Measurements from ENCODE around the gene SEMA3B. TPM values are rescaled to one million over a fixed set of nuclear protein-coding genes. Genes with fewer than 3 reads are reported as not detected.
A peak's percentile ranks its signal among the peaks of the same experiment; 100 is the strongest.

SEMA3B gene
- total and polyA plus RNA-seq, 7 experiments from 2014 or later = 0.73 to 3.7 (median 1.4) TPM; not detected in 2

- H3K4me3 Mint-ChIP-seq = peak overlapping the region; percentile 84 to 96 (median 92)
- CTCF ChIA-PET = interaction anchor here (1.0 to 1.1 kb wide), 3 partner anchors 16 to 32 kb away, joined by 3 to 5 read pairs (median 3); partner anchors contain the start of genes HYAL3 and NAA80
- Histone ChIP-seq H3K27ac (ENCODE audit: low read depth, low read length) (peak overlapping the region; percentile 95), H3K27me3 (ENCODE audit: control insufficient read depth in 2 of 2, insufficient read depth in 2 of 2, low read length in 2 of 2) (no peaks in the 10 kb centered on the region), H3K9me3 (ENCODE audit: control insufficient read depth in 2 of 3, low read length in 3 of 3) (no peaks in the 10 kb centered on the region), H3K36me3 (ENCODE audit: control insufficient read depth in 2 of 3, insufficient read depth in 3 of 3, low read length in 3 of 3) (peaks cover 0 to 1% (median 0%) of the 10 kb centered on the region in 3 experiments), H3K4me3 (ENCODE audit: low read length) (peak overlapping the region; percentile 97), H3K4me1 (ENCODE audit: control insufficient read depth in 2 of 2, insufficient read depth in 2 of 2, low read length in 2 of 2) (peaks cover 14 to 28% of the 10 kb centered on the region in 2 donors)
- peak overlapping the region in 5 of 9 donors; percentile 4 to 91 (median 41) for H3K27ac Mint-ChIP-seq
- no peaks in the 10 kb centered on the region for H3K9me3 Mint-ChIP-seq
- H3K27me3 Mint-ChIP-seq = no peaks in the 10 kb centered on the region
- intact Hi-C loops (cut with micrococcal nuclease) = loop anchor here (2.0 kb wide), 2 partner anchors 17 to 93 kb away; no protein-coding TSS in a partner anchor
- POLR2A ChIA-PET = interaction anchor here (0.9 to 34.0 kb wide), 6 partner anchors 17 to 36 kb away, joined by 3 to 656 read pairs (median 8); partner anchors contain the start of genes CYB561D2, HYAL3, IFRD2 and NAA80
- peaks cover 0 to 10% (median 0%) of the 10 kb centered on the region in 5 donors for H3K36me3 Mint-ChIP-seq
- no peak for DNase-seq
- ATAC-seq = no peak
- peaks cover 26 to 48% (median 39%) of the 10 kb centered on the region in 7 donors for H3K4me1 Mint-ChIP-seq
Observed at GRCh38 chr3:50319894-50320625, 51.1 kb downstream of the SEMA3B start.

DNA sequence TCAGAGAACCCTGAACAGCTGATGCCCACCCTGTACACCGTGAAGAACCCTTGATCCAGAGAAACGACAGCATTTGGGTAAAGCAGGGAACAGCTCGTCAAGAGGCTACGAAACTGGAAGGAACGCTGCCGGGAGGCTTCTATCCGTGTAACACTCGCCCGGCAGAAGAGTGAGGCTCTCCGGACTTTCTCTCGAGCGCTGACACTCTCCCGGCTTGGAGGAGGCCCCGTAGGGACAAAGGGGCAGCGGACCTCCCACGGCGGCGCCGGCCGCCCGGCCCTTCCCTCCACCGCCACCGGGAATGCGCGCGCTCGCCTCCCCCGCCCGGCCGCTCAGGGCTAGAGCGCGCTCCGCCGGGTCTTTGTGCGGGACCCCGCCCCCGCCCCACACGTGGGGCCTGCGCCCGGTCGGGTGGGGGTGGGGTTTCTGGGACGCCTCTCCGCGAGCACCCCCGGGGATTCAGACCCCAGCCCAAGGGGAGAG lies 51.9 kb downstream of the SEMA3B start:
- peak overlapping the region; percentile 97 for H3K4me3 ChIP-seq (ENCODE audit: low read length)
- Mint-ChIP-seq H3K27me3 (no peaks in the 10 kb centered on the region), H3K9me3 (no peaks in the 10 kb centered on the region), H3K4me1 (peaks cover 26 to 45% (median 39%) of the 10 kb centered on the region in 7 donors), H3K27ac (peak overlapping the region in 8 of 9 donors; percentile 62 to 93 (median 88)), H3K4me3 (peak overlapping the region; percentile 84 to 96 (median 92)), H3K36me3 (peaks cover 0 to 10% (median 0%) of the 10 kb centered on the region in 5 donors)
- POLR2A ChIA-PET = interaction anchor here (1.0 to 34.0 kb wide), 4 partner anchors 16 to 36 kb away, joined by 4 to 656 read pairs (median 20); partner anchors contain the start of genes CYB561D2, HYAL3, NAA80 and NPRL2
- H3K9me3 ChIP-seq (ENCODE audit: control insufficient read depth in 2 of 3, low read length in 3 of 3) = no peaks in the 10 kb centered on the region
- intact Hi-C loops (cut with micrococcal nuclease) = loop anchor here (1.0 to 2.0 kb wide), 10 partner anchors 16 to 648 kb away; partner anchors contain the start of genes HYAL3 (in 2 of the 2), NAA80 (in 2 of the 2), CYB561D2 (in 1 of the 2) and IFRD2 (in 1 of the 2)
- peak overlapping the region; percentile 95 for H3K27ac ChIP-seq (ENCODE audit: low read depth, low read length)
- peak in 3 of 9 donors; percentile 46 to 86 (median 49) for DNase-seq
- peaks cover 14 to 27% of the 10 kb centered on the region in 2 donors for H3K4me1 ChIP-seq (ENCODE audit: control insufficient read depth in 2 of 2, insufficient read depth in 2 of 2, low read length in 2 of 2)
- peaks cover 0 to 10% (median 0%) of the 10 kb centered on the region in 3 experiments for H3K36me3 ChIP-seq (ENCODE audit: control insufficient read depth in 2 of 3, insufficient read depth in 3 of 3, low read length in 3 of 3)
- ATAC-seq = peak; percentile 58
- no peaks in the 10 kb centered on the region for H3K27me3 ChIP-seq (ENCODE audit: control insufficient read depth in 2 of 2, insufficient read depth in 2 of 2, low read length in 2 of 2)
- CTCF ChIA-PET = interaction anchor here (0.7 to 1.2 kb wide), 5 partner anchors 15 to 44 kb away, joined by 3 to 5 read pairs (median 3); partner anchors contain the start of genes HYAL3 and NAA80

- intact Hi-C loops (cut with micrococcal nuclease) = loop anchor here (1.0 to 2.0 kb wide), 10 partner anchors 15 to 648 kb away; partner anchors contain the start of genes HYAL3 (in 2 of the 2), NAA80 (in 2 of the 2), CYB561D2 (in 1 of the 2) and IFRD2 (in 1 of the 2)
- Histone ChIP-seq H3K4me3 (ENCODE audit: low read length) (peak overlapping the region; percentile 97), H3K27ac (ENCODE audit: low read depth, low read length) (peak overlapping the region; percentile 95), H3K4me1 (ENCODE audit: control insufficient read depth in 2 of 2, insufficient read depth in 2 of 2, low read length in 2 of 2) (peaks cover 12 to 21% of the 10 kb centered on the region in 2 donors), H3K36me3 (ENCODE audit: control insufficient read depth in 2 of 3, insufficient read depth in 3 of 3, low read length in 3 of 3) (peaks cover 0 to 14% (median 0%) of the 10 kb centered on the region in 3 experiments), H3K9me3 (ENCODE audit: control insufficient read depth in 2 of 3, low read length in 3 of 3) (no peaks in the 10 kb centered on the region), H3K27me3 (ENCODE audit: control insufficient read depth in 2 of 2, insufficient read depth in 2 of 2, low read length in 2 of 2) (no peaks in the 10 kb centered on the region)
- DNase-seq (peak; percentile 67 to 90 (median 83)), ATAC-seq (peak; percentile 83)
- H3K9me3 Mint-ChIP-seq = no peaks in the 10 kb centered on the region
- ChIA-PET POLR2A (interaction anchor here (1.3 to 34.0 kb wide), 4 partner anchors 15 to 35 kb away, joined by 5 to 656 read pairs (median 20); partner anchors contain the start of genes CYB561D2, HYAL3, NAA80 and NPRL2), CTCF (interaction anchor here (0.7 to 1.2 kb wide), 3 partner anchors 16 to 43 kb away, joined by 3 to 4 read pairs (median 3); partner anchors contain the start of genes HYAL3 and NAA80)
- H3K4me3 Mint-ChIP-seq = peak overlapping the region; percentile 74 to 90 (median 82)
- H3K4me1 Mint-ChIP-seq = peaks cover 21 to 45% (median 36%) of the 10 kb centered on the region in 7 donors
- H3K36me3 Mint-ChIP-seq = peaks cover 0 to 7% (median 0%) of the 10 kb centered on the region in 5 donors
- peak overlapping the region; percentile 40 to 96 (median 93) for H3K27ac Mint-ChIP-seq
- H3K27me3 Mint-ChIP-seq = no peaks in the 10 kb centered on the region
Observed at GRCh38 chr3:50321336-50322114, 52.6 kb downstream of the SEMA3B start.

GRCh38 chr3:50322115-50322385 lies 53.1 kb downstream of the SEMA3B start:
- DNase-seq = no peak
- H3K27me3 Mint-ChIP-seq = no peaks in the 10 kb centered on the region
- Histone ChIP-seq H3K9me3 (ENCODE audit: control insufficient read depth in 2 of 3, low read length in 3 of 3) (no peaks in the 10 kb centered on the region), H3K27ac (ENCODE audit: low read depth, low read length) (peak overlapping the region; percentile 95), H3K36me3 (ENCODE audit: control insufficient read depth in 2 of 3, insufficient read depth in 3 of 3, low read length in 3 of 3) (peaks cover 0 to 14% (median 0%) of the 10 kb centered on the region in 3 experiments), H3K27me3 (ENCODE audit: control insufficient read depth in 2 of 2, insufficient read depth in 2 of 2, low read length in 2 of 2) (no peaks in the 10 kb centered on the region), H3K4me1 (ENCODE audit: control insufficient read depth in 2 of 2, insufficient read depth in 2 of 2, low read length in 2 of 2) (peaks cover 11 to 23% of the 10 kb centered on the region in 2 donors), H3K4me3 (ENCODE audit: low read length) (peak overlapping the region; percentile 97)
- ChIA-PET CTCF (interaction anchor here (1.2 kb wide), 1 partner anchor 43 kb away, joined by 4 read pairs; no protein-coding TSS in a partner anchor), POLR2A (interaction anchor here (1.3 to 34.0 kb wide), 4 partner anchors 15 to 34 kb away, joined by 5 to 656 read pairs (median 20); partner anchors contain the start of genes CYB561D2, HYAL3, NAA80 and NPRL2)
- no peak for ATAC-seq
- H3K27ac Mint-ChIP-seq = peak overlapping the region in 2 of 9 donors; percentile 91 to 93
- intact Hi-C loops (cut with micrococcal nuclease) = no loop called here
- peaks cover 0 to 4% (median 0%) of the 10 kb centered on the region in 5 donors for H3K36me3 Mint-ChIP-seq
- peaks cover 17 to 45% (median 35%) of the 10 kb centered on the region in 7 donors for H3K4me1 Mint-ChIP-seq
- peak overlapping the region in 7 of 10 donors; percentile 35 to 90 (median 81) for H3K4me3 Mint-ChIP-seq
- no peaks in the 10 kb centered on the region for H3K9me3 Mint-ChIP-seq

DNA sequence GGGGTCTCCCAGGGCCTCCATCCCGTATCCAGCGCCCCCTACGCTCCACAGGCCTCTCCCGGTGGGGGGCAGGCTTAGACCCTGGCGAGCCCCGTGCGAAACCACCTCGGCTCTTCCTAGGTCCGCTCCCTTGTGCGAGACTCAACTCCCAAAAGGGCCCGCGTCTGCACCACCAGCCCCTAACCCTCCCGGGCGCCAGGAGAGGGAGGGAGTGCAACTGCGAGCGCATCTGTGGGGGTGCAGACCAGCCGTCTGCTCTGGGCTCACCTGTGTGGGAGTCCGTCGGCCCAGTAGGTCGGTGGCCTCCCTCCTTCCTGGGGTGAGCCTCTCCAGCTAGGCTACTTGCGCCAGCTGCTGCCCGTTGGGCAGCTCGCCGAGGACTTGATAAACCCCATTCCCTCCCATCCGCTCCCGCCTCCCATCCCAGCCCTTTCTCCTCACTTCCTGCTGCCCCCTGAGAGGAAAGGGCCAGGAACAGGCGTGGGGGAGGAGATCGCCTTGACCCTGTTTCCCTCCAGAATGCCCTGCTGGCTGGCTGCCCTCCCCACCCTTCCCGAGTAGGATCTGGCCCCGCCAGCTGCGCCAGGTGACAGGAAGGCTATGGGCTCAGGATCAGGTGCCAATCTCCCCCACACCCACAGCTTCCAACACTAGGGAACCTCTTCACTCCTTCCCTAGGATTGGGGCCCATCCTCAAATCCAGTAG lies 53.6 kb downstream of the SEMA3B start, which contains the start of gene HYAL2:
Gene HYAL2 (minus strand): TSS at position 360 of the 706 bp plus-strand sequence. CDS start 2,256 bp downstream, outside the sequence.
- H3K9me3 Mint-ChIP-seq = no peaks in the 10 kb centered on the region
- H3K36me3 Mint-ChIP-seq = peaks cover 0 to 4% (median 0%) of the 10 kb centered on the region in 5 donors
- H3K4me1 Mint-ChIP-seq = peaks cover 17 to 49% (median 39%) of the 10 kb centered on the region in 7 donors
- H3K27ac Mint-ChIP-seq = peak within 1 kb of the TSS; percentile 40 to 96 (median 93)
- intact Hi-C loops (cut with micrococcal nuclease) = no loop called here
- H3K27me3 Mint-ChIP-seq = no peaks in the 10 kb centered on the region
- POLR2A ChIA-PET = interaction anchor here (1.3 to 34.0 kb wide), 3 partner anchors 14 to 34 kb away, joined by 5 to 656 read pairs (median 27); partner anchors contain the start of genes CYB561D2, NPRL2, RASSF1 and TMEM115
- no peak for ATAC-seq
- H3K27me3 ChIP-seq (ENCODE audit: control insufficient read depth in 2 of 2, insufficient read depth in 2 of 2, low read length in 2 of 2) = no peaks in the 10 kb centered on the region
- H3K4me1 ChIP-seq (ENCODE audit: control insufficient read depth in 2 of 2, insufficient read depth in 2 of 2, low read length in 2 of 2) = peaks cover 15 to 23% of the 10 kb centered on the region in 2 donors
- H3K4me3 Mint-ChIP-seq = peak within 1 kb of the TSS; percentile 74 to 90 (median 82)
- no peaks in the 10 kb centered on the region for H3K9me3 ChIP-seq (ENCODE audit: control insufficient read depth in 2 of 3, low read length in 3 of 3)
- peak within 1 kb of the TSS; percentile 97 for H3K4me3 ChIP-seq (ENCODE audit: low read length)
- peaks cover 0 to 14% (median 0%) of the 10 kb centered on the region in 3 experiments for H3K36me3 ChIP-seq (ENCODE audit: control insufficient read depth in 2 of 3, insufficient read depth in 3 of 3, low read length in 3 of 3)
- DNase-seq = no peak
- H3K27ac ChIP-seq (ENCODE audit: low read depth, low read length) = peak within 1 kb of the TSS; percentile 95
- CTCF ChIA-PET = interaction anchor here (0.6 to 2.7 kb wide), 4 partner anchors 14 to 30 kb away, joined by 3 to 13 read pairs (median 3); partner anchors contain the start of genes HYAL3, IFRD2 and NAA80
